RWPE1 (cell line): Measurements from ENCODE around the gene PTK6.

ENCODE experiments used
- CTCF ChIA-PET: fragments of 350-600 bp; sonication (Branson Sonifier 250); formaldehyde crosslinking; extraction: SDS; loops from one replicate; lab custom pipeline; 2021; lab: Yijun Ruan, JAX
- POLR2A ChIA-PET: fragments of 400-600 bp; formaldehyde crosslinking; extraction: SDS; loops from one replicate; lab custom pipeline; 2020; ENCODE audit warnings: antibody characterized with exemption; ENCODE audit not compliant: low non-redundant PET; lab: Yijun Ruan, JAX
- DNase-seq: peaks from one replicate; pipeline ENCODE4 v3.0.0; 2012; ENCODE audit warnings: low spot score
- H3K27ac ChIP-seq: fragments of 450-650 bp; 2 replicates; pipeline ENCODE4 v1.5.1; 2017
- CTCF ChIP-seq: fragments of 450-650 bp; conservative IDR thresholded peaks from 2 replicates; pipeline ENCODE4 v1.5.1; 2017; ENCODE audit warnings: low read depth, mild to moderate bottlenecking

The PTK6 gene

GRCh38 chr20:63548542-63548941 lies 11.4 kb upstream of the PTK6 start:
- no peak for DNase-seq
- no peak for TF ChIP-seq CTCF
- ChIA-PET POLR2A (no interaction called here), CTCF (no interaction called here)
- no peak overlapping the region for H3K27ac ChIP-seq

- peak within 1 kb of the TSS; percentile 79 for H3K27ac ChIP-seq
- ChIA-PET POLR2A (no interaction called here), CTCF (interaction anchor here (0.6 kb wide), 1 partner anchor 28 kb away, joined by 4 read pairs; no protein-coding TSS in a partner anchor)
- TF ChIP-seq CTCF, result no peak
- no peak for DNase-seq
Observed at GRCh38 chr20:63547725-63548480, 10.7 kb upstream of the PTK6 start, which contains the start of gene SRMS. Gene SRMS (minus strand): TSS chr20:63547749. CDS start chr20:63547463, 286 bp downstream.

- no peak for DNase-seq
- TF ChIP-seq CTCF, result no peak
- peak overlapping the region; percentile 79 for H3K27ac ChIP-seq
- ChIA-PET CTCF (interaction anchor here (0.6 to 1.8 kb wide), 4 partner anchors 9 to 427 kb away, joined by 3 to 5 read pairs (median 4); partner anchors contain the start of gene PTK6), POLR2A (no interaction called here)
Observed at GRCh38 chr20:63546956-63547724, 10.0 kb upstream of the PTK6 start.

- no peak for TF ChIP-seq CTCF
- no peak for DNase-seq
- ChIA-PET CTCF (interaction anchor here (1.3 to 1.8 kb wide), 3 partner anchors 8 to 428 kb away, joined by 3 to 5 read pairs (median 5); partner anchors contain the start of gene PTK6), POLR2A (interaction anchor here (0.6 kb wide), 1 partner anchor 195 kb away, joined by 3 read pairs; no protein-coding TSS in a partner anchor)
- H3K27ac ChIP-seq, result peak overlapping the region; percentile 79
Observed at GRCh38 chr20:63546256-63546955, 9.2 kb upstream of the PTK6 start.

- ChIA-PET POLR2A (interaction anchor here (0.6 kb wide), 1 partner anchor 195 kb away, joined by 3 read pairs; no protein-coding TSS in a partner anchor), CTCF (interaction anchor here (1.3 to 1.8 kb wide), 3 partner anchors 7 to 429 kb away, joined by 3 to 5 read pairs (median 5); partner anchors contain the start of gene PTK6)
- TF ChIP-seq CTCF, result no peak
- no peak for DNase-seq
- H3K27ac ChIP-seq, result peak overlapping the region; percentile 79
Observed at GRCh38 chr20:63545814-63546213, 8.6 kb upstream of the PTK6 start.
